Measurements from ENCODE around the gene FRMD8.

Gene FRMD8

DNA sequence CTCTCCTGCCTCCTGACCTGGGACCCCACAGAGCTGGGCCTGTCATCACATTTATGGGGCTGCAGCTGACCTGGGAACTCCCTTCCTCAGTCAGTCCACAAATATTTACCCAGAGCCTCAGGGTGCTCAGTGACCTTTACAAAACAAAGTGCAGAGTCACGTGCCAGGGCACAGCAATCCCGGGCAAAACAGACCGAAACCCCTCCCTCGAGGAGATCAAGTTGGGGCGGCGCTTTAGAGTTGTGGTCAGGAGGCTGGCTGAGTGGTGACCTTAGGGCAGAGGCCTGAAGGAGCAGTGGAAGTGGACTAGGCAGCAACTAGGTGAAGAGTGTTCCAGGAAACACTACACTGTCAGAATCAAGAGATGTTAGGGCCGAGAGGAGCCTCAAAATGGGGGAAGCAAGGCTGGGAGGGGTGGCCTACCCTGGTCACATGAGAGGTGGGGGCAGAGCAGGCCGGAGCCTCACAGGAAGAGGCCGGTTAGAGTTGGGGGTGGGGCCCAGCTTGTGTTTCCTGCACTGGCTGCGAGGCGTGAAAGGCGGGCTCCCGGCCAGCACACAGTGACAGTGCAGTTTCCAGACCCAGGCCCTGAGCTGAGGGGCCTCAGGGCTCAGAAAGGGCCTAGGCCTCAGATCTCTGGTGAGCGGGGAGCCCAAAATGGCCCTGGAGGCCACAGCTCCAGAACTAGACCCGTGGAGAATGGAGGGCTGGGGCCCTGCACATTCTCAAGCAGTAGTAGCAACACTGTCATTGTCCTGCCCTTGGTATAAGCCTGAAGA is 32.4 kb downstream of the FRMD8 start:
- Histone ChIP-seq H3K36me3 (ENCODE audit: control insufficient read depth in 1 of 2, insufficient read depth in 2 of 2, low read length in 2 of 2) (peaks cover 5 to 10% of the 10 kb centered on the region in 2 donors), H3K9ac (ENCODE audit: low read depth in 1 of 2, low read length in 2 of 2) (peak overlapping the region; percentile 97 to 100), H3K27ac (ENCODE audit: low read depth, low read length) (peak overlapping the region; percentile 100), H3K27me3 (ENCODE audit: control insufficient read depth in 1 of 2, insufficient read depth in 2 of 2, low read length in 2 of 2) (no peaks in the 10 kb centered on the region), H3K4me1 (ENCODE audit: control insufficient read depth in 1 of 2, insufficient read depth in 2 of 2, low read length in 2 of 2) (peaks cover 58 to 68% of the 10 kb centered on the region in 2 donors), H3K4me3 (ENCODE audit: low read depth in 1 of 2, low read length in 2 of 2) (peak overlapping the region; percentile 56 to 63), H3K9me3 (ENCODE audit: control insufficient read depth in 1 of 2, low read length in 2 of 2) (no peaks in the 10 kb centered on the region)

DNA sequence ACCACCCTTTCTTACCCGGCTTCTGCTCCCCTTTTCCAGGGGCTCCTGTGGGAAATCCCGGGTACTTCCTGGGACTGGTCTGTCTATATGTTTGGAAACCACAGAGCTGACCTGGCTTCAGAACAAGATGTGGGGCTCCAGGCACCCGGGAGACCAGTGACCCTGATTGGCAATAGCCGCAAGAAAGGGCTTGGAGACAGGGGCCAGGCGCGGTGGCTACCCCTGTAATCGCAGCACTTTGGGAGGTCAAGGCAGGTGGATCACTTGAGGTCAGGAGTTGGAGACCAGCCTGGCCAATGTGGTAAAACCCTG is 33.0 kb downstream of the FRMD8 start:
- peak overlapping the region; percentile 56 to 63 for H3K4me3 ChIP-seq (ENCODE audit: low read depth in 1 of 2, low read length in 2 of 2)
- peak overlapping the region; percentile 97 to 100 for H3K9ac ChIP-seq (ENCODE audit: low read depth in 1 of 2, low read length in 2 of 2)
- H3K27ac ChIP-seq (ENCODE audit: low read depth, low read length): peak overlapping the region; percentile 100
- no peaks in the 10 kb centered on the region for H3K9me3 ChIP-seq (ENCODE audit: control insufficient read depth in 1 of 2, low read length in 2 of 2)
- no peaks in the 10 kb centered on the region for H3K27me3 ChIP-seq (ENCODE audit: control insufficient read depth in 1 of 2, insufficient read depth in 2 of 2, low read length in 2 of 2)
- H3K36me3 ChIP-seq (ENCODE audit: control insufficient read depth in 1 of 2, insufficient read depth in 2 of 2, low read length in 2 of 2): peaks cover 8 to 15% of the 10 kb centered on the region in 2 donors
- H3K4me1 ChIP-seq (ENCODE audit: control insufficient read depth in 1 of 2, insufficient read depth in 2 of 2, low read length in 2 of 2): peaks cover 58 to 68% of the 10 kb centered on the region in 2 donors

DNA sequence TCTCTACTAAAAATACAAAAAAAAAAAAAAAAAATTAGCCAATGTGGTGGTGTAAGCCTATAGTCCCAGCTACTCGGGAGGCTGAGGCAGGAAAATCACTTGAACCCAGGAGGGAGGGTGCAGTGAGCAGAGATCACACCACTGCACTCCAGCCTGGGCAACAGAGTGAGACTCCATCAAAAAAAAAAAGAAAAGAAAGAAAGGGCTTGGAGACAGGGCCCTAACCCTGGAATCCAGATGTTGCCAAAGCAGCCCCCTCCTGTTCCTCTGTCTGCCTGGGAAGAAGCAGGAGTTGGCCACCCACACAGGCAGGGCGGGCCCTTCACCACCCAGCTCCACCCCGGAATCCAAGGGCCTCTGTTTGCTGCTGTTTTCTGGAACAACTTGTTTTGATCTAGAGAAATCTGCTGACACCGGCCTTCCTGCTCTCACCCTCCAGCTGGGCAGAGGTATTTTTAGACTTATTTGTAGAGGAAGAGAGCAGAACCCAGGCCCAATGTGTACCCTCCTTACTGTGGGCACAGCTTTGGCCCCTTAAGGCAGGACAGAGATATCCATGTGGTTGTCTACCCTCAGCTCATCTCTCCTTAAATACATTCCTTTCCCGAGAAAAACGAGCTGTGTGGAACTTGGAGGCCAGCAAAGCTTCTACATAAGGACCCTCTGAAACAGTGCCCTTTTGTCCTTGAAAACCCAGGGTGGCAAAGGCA is 33.5 kb downstream of the FRMD8 start:
- peaks cover 8 to 20% of the 10 kb centered on the region in 2 donors for H3K36me3 ChIP-seq (ENCODE audit: control insufficient read depth in 1 of 2, insufficient read depth in 2 of 2, low read length in 2 of 2)
- H3K4me3 ChIP-seq (ENCODE audit: low read depth in 1 of 2, low read length in 2 of 2): peak overlapping the region; percentile 53 to 68
- peak overlapping the region; percentile 100 for H3K27ac ChIP-seq (ENCODE audit: low read depth, low read length)
- no peaks in the 10 kb centered on the region for H3K9me3 ChIP-seq (ENCODE audit: control insufficient read depth in 1 of 2, low read length in 2 of 2)
- H3K27me3 ChIP-seq (ENCODE audit: control insufficient read depth in 1 of 2, insufficient read depth in 2 of 2, low read length in 2 of 2): no peaks in the 10 kb centered on the region
- peak overlapping the region; percentile 97 to 100 for H3K9ac ChIP-seq (ENCODE audit: low read depth in 1 of 2, low read length in 2 of 2)
- H3K4me1 ChIP-seq (ENCODE audit: control insufficient read depth in 1 of 2, insufficient read depth in 2 of 2, low read length in 2 of 2): peaks cover 58 to 68% of the 10 kb centered on the region in 2 donors

DNA sequence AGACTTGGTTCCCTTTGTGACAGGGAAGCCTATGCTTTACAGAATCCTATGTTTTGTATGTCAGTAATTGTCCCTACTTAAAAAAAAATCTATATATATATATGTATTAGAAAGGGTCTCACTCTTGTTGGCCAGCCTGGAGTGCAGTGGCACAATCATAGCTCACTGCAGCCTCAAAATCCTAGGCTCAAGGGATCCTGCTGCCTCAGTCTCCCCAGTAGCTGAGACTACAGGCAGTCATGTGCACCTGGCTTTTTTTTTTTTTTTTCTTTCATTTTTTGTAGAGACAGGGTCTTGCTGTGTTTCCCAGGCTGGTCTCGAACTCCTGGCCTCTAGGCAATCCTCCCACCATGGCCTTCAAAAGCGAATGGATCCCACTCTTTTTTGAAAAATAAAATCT is 34.1 kb downstream of the FRMD8 start:
- Histone ChIP-seq H3K4me1 (ENCODE audit: control insufficient read depth in 1 of 2, insufficient read depth in 2 of 2, low read length in 2 of 2) (peaks cover 58 to 62% of the 10 kb centered on the region in 2 donors), H3K9me3 (ENCODE audit: control insufficient read depth in 1 of 2, low read length in 2 of 2) (no peaks in the 10 kb centered on the region), H3K27me3 (ENCODE audit: control insufficient read depth in 1 of 2, insufficient read depth in 2 of 2, low read length in 2 of 2) (no peaks in the 10 kb centered on the region), H3K4me3 (ENCODE audit: low read depth in 1 of 2, low read length in 2 of 2) (peak overlapping the region; percentile 53 to 97), H3K36me3 (ENCODE audit: control insufficient read depth in 1 of 2, insufficient read depth in 2 of 2, low read length in 2 of 2) (peaks cover 8 to 26% of the 10 kb centered on the region in 2 donors), H3K27ac (ENCODE audit: low read depth, low read length) (peak overlapping the region; percentile 100), H3K9ac (ENCODE audit: low read depth in 1 of 2, low read length in 2 of 2) (peak overlapping the region; percentile 97 to 100)

DNA sequence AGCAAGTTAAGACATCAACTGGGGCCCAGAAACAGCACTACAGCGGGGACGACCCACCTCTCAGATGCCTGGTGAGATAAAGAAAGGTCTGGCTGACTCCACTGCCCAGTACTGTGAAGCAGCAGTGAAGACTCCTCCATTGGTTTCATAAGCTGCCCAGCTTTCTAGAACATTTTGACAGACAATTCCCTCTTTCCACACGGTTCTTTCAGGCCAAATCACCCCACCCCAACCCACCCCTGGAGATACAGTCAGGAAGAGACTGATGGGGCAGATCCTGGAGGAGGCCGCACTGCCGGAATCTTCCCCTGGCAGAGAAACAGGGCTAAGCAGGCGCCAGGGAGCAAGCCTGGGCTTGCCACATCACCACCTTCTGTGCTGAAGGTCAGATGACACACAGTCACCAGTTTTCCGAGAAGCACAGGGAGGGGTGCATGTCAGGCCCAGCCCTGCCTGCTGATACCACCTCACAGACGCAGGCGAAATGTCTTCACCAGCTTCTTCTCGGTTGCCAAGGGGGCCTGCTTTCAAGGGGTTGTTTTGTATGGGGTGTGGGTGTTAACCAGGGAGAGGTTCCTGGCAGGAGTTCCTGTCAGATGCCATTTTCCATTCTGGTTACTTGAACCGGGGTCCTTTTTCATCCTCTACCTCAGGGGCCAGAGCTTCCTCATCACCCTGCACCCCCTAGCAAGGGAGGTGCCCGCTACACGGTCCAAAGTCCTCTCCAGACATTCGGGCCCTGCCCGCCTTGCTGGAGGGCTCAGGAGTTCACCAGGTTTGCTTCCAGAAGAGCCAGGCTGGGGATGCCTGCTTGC is 34.7 kb downstream of the FRMD8 start:
- Histone ChIP-seq H3K36me3 (ENCODE audit: control insufficient read depth in 1 of 2, insufficient read depth in 2 of 2, low read length in 2 of 2) (peaks cover 8 to 31% of the 10 kb centered on the region in 2 donors), H3K4me1 (ENCODE audit: control insufficient read depth in 1 of 2, insufficient read depth in 2 of 2, low read length in 2 of 2) (peaks cover 51 to 55% of the 10 kb centered on the region in 2 donors), H3K27me3 (ENCODE audit: control insufficient read depth in 1 of 2, insufficient read depth in 2 of 2, low read length in 2 of 2) (no peaks in the 10 kb centered on the region), H3K9ac (ENCODE audit: low read depth in 1 of 2, low read length in 2 of 2) (peak overlapping the region; percentile 97 to 100), H3K4me3 (ENCODE audit: low read depth in 1 of 2, low read length in 2 of 2) (peak overlapping the region; percentile 62 to 97), H3K27ac (ENCODE audit: low read depth, low read length) (peak overlapping the region; percentile 100), H3K9me3 (ENCODE audit: control insufficient read depth in 1 of 2, low read length in 2 of 2) (no peaks in the 10 kb centered on the region)

DNA sequence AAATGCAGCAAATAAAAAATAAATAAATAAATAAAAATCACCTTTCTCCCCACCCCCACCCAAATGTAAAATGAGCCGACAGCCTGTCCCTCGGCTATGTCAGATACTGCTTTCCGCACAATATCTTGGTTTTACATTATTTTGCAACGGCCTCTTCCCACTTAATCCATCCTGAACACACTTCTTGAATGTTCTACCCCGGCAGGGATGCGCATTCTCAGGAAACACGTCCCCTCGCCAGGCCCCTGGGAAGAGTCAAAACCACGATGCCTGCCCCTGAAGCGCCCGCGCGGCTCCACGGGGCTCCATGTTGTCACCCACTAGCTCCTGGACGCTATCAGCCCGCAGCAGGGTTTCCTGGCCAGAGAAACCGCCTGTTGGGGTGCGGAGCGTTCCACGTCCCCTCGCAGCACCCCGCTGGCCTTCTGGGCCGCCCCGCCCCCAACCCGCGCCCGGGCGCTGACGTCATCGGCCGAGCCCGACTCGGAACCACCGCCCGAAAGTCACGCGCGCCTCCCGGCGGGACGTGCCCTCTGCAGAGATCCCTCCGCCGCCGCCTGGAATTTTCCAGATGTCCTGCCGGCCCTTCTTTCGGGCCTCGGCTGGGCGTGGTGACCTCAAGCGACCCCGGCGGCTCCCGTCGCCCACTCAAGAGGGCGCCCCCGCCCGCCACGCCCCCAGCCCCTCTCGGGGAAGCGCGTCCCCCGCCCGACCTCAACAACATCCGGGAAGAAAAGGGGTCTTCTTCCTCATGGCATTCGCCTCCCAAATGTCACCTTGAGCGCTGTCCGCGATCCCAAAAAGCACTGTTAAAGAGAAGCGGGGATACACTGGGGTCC is 35.6 kb downstream of the FRMD8 start:
- Histone ChIP-seq H3K27ac (ENCODE audit: low read depth, low read length) (peak overlapping the region; percentile 100), H3K4me3 (ENCODE audit: low read depth in 1 of 2, low read length in 2 of 2) (peak overlapping the region; percentile 89 to 97), H3K36me3 (ENCODE audit: control insufficient read depth in 1 of 2, insufficient read depth in 2 of 2, low read length in 2 of 2) (peaks cover 12 to 39% of the 10 kb centered on the region in 2 donors), H3K4me1 (ENCODE audit: control insufficient read depth in 1 of 2, insufficient read depth in 2 of 2, low read length in 2 of 2) (peaks cover 52 to 54% of the 10 kb centered on the region in 2 donors), H3K27me3 (ENCODE audit: control insufficient read depth in 1 of 2, insufficient read depth in 2 of 2, low read length in 2 of 2) (no peaks in the 10 kb centered on the region), H3K9me3 (ENCODE audit: control insufficient read depth in 1 of 2, low read length in 2 of 2) (no peaks in the 10 kb centered on the region), H3K9ac (ENCODE audit: low read depth in 1 of 2, low read length in 2 of 2) (peak overlapping the region; percentile 100)

DNA sequence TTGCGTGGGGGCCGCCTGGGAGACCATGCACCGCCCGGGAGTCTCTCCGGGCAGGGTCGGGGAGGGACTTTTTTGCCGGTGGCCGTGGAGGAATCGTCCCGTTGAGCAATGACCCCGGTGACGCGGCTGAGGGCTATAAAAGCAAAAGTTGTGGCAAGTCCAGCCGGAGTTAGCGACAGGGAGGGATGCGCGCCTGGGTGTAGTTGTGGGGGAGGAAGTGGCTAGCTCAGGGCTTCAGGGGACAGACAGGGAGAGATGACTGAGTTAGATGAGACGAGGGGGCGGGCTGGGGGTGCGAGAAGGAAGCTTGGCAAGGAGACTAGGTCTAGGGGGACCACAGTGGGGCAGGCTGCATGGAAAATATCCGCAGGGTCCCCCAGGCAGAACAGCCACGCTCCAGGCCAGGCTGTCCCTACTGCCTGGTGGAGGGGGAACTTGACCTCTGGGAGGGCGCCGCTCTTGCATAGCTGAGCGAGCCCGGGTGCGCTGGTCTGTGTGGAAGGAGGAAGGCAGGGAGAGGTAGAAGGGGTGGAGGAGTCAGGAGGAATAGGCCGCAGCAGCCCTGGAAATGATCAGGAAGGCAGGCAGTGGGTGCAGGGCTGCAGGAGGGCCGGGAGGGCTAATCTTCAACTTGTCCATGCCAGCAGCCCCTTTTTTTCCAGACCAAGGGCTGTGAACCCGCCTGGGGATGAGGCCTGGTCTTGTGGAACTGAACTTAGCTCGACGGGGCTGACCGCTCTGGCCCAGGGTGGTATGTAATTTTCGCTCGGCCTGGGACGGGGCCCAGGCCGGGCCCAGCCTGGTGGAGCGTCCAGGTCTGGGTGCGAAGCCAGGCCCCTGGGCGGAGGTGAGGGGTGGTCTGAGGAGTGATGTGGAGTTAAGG is 36.4 kb downstream of the FRMD8 start, which contains the start of gene NEAT1:
Gene NEAT1, plus strand, starts transcription at position 166 of the 883 bp plus-strand sequence.
- Histone ChIP-seq H3K36me3 (ENCODE audit: control insufficient read depth in 1 of 2, insufficient read depth in 2 of 2, low read length in 2 of 2) (peaks cover 16 to 43% of the 10 kb centered on the region in 2 donors), H3K9ac (ENCODE audit: low read depth in 1 of 2, low read length in 2 of 2) (peak within 1 kb of the TSS; percentile 100), H3K4me1 (ENCODE audit: control insufficient read depth in 1 of 2, insufficient read depth in 2 of 2, low read length in 2 of 2) (peaks cover 51 to 54% of the 10 kb centered on the region in 2 donors), H3K27ac (ENCODE audit: low read depth, low read length) (peak within 1 kb of the TSS; percentile 100), H3K27me3 (ENCODE audit: control insufficient read depth in 1 of 2, insufficient read depth in 2 of 2, low read length in 2 of 2) (no peaks in the 10 kb centered on the region), H3K9me3 (ENCODE audit: control insufficient read depth in 1 of 2, low read length in 2 of 2) (no peaks in the 10 kb centered on the region), H3K4me3 (ENCODE audit: low read depth in 1 of 2, low read length in 2 of 2) (peak within 1 kb of the TSS; percentile 89 to 97)

DNA sequence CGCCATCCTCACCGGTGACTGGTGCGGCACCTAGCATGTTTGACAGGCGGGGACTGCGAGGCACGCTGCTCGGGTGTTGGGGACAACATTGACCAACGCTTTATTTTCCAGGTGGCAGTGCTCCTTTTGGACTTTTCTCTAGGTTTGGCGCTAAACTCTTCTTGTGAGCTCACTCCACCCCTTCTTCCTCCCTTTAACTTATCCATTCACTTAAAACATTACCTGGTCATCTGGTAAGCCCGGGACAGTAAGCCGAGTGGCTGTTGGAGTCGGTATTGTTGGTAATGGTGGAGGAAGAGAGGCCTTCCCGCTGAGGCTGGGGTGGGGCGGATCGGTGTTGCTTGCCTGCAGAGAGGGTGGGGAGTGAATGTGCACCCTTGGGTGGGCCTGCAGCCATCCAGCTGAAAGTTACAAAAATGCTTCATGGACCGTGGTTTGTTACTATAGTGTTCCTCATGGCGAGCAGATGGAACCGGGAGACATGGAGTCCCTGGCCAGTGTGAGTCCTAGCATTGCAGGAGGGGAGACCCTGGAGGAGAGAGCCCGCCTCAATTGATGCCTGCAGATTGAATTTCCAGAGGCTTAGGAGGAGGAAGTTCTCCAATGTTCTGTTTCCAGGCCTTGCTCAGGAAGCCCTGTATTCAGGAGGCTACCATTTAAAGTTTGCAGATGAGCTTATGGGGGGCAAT is 37.2 kb downstream of the FRMD8 start:
- Histone ChIP-seq H3K4me1 (ENCODE audit: control insufficient read depth in 1 of 2, insufficient read depth in 2 of 2, low read length in 2 of 2) (peaks cover 49 to 54% of the 10 kb centered on the region in 2 donors), H3K9ac (ENCODE audit: low read depth in 1 of 2, low read length in 2 of 2) (peak overlapping the region; percentile 100), H3K4me3 (ENCODE audit: low read depth in 1 of 2, low read length in 2 of 2) (peak overlapping the region; percentile 89 to 97), H3K9me3 (ENCODE audit: control insufficient read depth in 1 of 2, low read length in 2 of 2) (no peaks in the 10 kb centered on the region), H3K36me3 (ENCODE audit: control insufficient read depth in 1 of 2, insufficient read depth in 2 of 2, low read length in 2 of 2) (peaks cover 16 to 43% of the 10 kb centered on the region in 2 donors), H3K27ac (ENCODE audit: low read depth, low read length) (peak overlapping the region; percentile 100), H3K27me3 (ENCODE audit: control insufficient read depth in 1 of 2, insufficient read depth in 2 of 2, low read length in 2 of 2) (no peaks in the 10 kb centered on the region)
